Naive thymus-derived CD4-positive, alpha-beta T cell (primary cell): ENCODE results near the gene RPTOR. TPM values are rescaled to one million over a fixed set of nuclear protein-coding genes. Genes with fewer than 3 reads are reported as not detected.

ENCODE experiments used
- ATAC-seq: fragments of 150-1000 bp; cut with Tn5 transposase; 2 replicates; pipeline ENCODE4 v1.10.0; 2021; ENCODE audit warnings: mild to moderate bottlenecking, moderate library complexity
- CTCF ChIA-PET: fragments of 350-600 bp; sonication (Branson Sonifier 250); formaldehyde crosslinking; loops from one replicate; lab custom pipeline; 2021; ENCODE audit warnings: antibody characterized with exemption; lab: Charles Lee
- POLR2A ChIA-PET: fragments of 350-600 bp; sonication (Branson Sonifier 250); formaldehyde crosslinking; loops from one replicate; lab custom pipeline; 2021; ENCODE audit warnings: antibody characterized with exemption, inconsistent platforms; lab: Charles Lee
- DNase-seq, 9 donors: peaks; one replicate each; pipeline versions ENCODE4 v3.0.0 to v3.0.0-alpha.2; 2020 to 2022; ENCODE audit warnings: mixed read lengths in 1 of 9
- H3K27ac ChIP-seq: one replicate; pipeline ENCODE4 v1.7.0; 2013; ENCODE audit warnings: mild to moderate bottlenecking, low read depth, low read length, moderate library complexity
- H3K27me3 ChIP-seq, 2 donors: one replicate each; pipeline ENCODE4 v1.7.0; 2013; ENCODE audit warnings: low read length in 2 of 2, mild to moderate bottlenecking in 2 of 2, moderate library complexity in 2 of 2; ENCODE audit not compliant: control insufficient read depth in 2 of 2, insufficient read depth in 2 of 2
- H3K36me3 ChIP-seq, 3 experiments: 1 replicate in 2 of 3; 2 replicates in 1 of 3; pipeline ENCODE4 v1.7.0; 2013; ENCODE audit warnings: low read length in 3 of 3, mild to moderate bottlenecking in 3 of 3, moderate library complexity in 1 of 3; ENCODE audit not compliant: insufficient read depth in 3 of 3, control insufficient read depth in 2 of 3
- H3K4me1 ChIP-seq, 2 donors: one replicate each; pipeline ENCODE4 v1.7.0; 2013; ENCODE audit warnings: low read length in 2 of 2, mild to moderate bottlenecking in 2 of 2, moderate library complexity in 1 of 2; ENCODE audit not compliant: control insufficient read depth in 2 of 2, insufficient read depth in 2 of 2
- H3K4me3 ChIP-seq: 2 replicates; pipeline ENCODE4 v1.7.0; 2013; ENCODE audit warnings: mild to moderate bottlenecking, low read length
- H3K9me3 ChIP-seq, 3 experiments: 1 replicate in 2 of 3; 2 replicates in 1 of 3; pipeline ENCODE4 v1.7.0; 2013; ENCODE audit warnings: low read length in 3 of 3; ENCODE audit not compliant: control insufficient read depth in 2 of 3
- H3K27ac Mint-ChIP-seq, 9 donors: one replicate each; pipeline ENCODE4 v1.8.0; 2020 to 2022; ENCODE audit warnings: mixed read lengths in 9 of 9, mild to moderate bottlenecking in 8 of 9, moderate library complexity in 5 of 9, inconsistent platforms in 2 of 9
- H3K27me3 Mint-ChIP-seq, 5 donors: one replicate each; pipeline ENCODE4 v1.8.0; 2021 to 2022; ENCODE audit warnings: mixed read lengths in 5 of 5, mild to moderate bottlenecking in 1 of 5
- H3K36me3 Mint-ChIP-seq, 5 donors: one replicate each; pipeline ENCODE4 v1.8.0; 2020 to 2022; ENCODE audit warnings: mixed read lengths in 5 of 5, mild to moderate bottlenecking in 3 of 5, inconsistent platforms in 1 of 5
- H3K4me1 Mint-ChIP-seq, 7 donors: one replicate each; pipeline ENCODE4 v1.8.0; 2020 to 2022; ENCODE audit warnings: mixed read lengths in 7 of 7, mild to moderate bottlenecking in 3 of 7, inconsistent platforms in 1 of 7
- H3K4me3 Mint-ChIP-seq, 10 donors: one replicate each; pipeline ENCODE4 v1.8.0; 2020 to 2022; ENCODE audit warnings: mild to moderate bottlenecking in 10 of 10, mixed read lengths in 10 of 10, moderate library complexity in 6 of 10, inconsistent platforms in 2 of 10
- H3K9me3 Mint-ChIP-seq, 11 donors: one replicate each; pipeline ENCODE4 v1.8.0; 2020 to 2022; ENCODE audit warnings: mixed read lengths in 11 of 11, mild to moderate bottlenecking in 4 of 11, inconsistent platforms in 1 of 11, moderate library complexity in 1 of 11
- intact Hi-C, 2 donors: fragments of 100-400 bp; cut with micrococcal nuclease; formaldehyde crosslinking; loops; one replicate each; pipeline ENCODE4 v1.15.1; 2023
- polyA plus RNA-seq, 2 donors: library from polyadenylated mRNA; unstranded; fragments of 300-500 nt; fragmentation: Illumina TruSeq; gene quantifications; one replicate each; pipeline ENCODE4 v1.2.3, GENCODE V29; 2021
- total RNA-seq, 6 experiments: library from RNA in 5 of 6; stranded (reverse) in 5 of 6; gene quantifications; 1 replicate in 5 of 6; 2 replicates in 1 of 6; pipeline ENCODE4 v1.2.3 and lab custom pipeline; 2021 to 2026

RPTOR gene
- total and polyA plus RNA-seq, 7 experiments from 2014 or later, result 10.9 to 89.8 (median 59.9) TPM

DNA sequence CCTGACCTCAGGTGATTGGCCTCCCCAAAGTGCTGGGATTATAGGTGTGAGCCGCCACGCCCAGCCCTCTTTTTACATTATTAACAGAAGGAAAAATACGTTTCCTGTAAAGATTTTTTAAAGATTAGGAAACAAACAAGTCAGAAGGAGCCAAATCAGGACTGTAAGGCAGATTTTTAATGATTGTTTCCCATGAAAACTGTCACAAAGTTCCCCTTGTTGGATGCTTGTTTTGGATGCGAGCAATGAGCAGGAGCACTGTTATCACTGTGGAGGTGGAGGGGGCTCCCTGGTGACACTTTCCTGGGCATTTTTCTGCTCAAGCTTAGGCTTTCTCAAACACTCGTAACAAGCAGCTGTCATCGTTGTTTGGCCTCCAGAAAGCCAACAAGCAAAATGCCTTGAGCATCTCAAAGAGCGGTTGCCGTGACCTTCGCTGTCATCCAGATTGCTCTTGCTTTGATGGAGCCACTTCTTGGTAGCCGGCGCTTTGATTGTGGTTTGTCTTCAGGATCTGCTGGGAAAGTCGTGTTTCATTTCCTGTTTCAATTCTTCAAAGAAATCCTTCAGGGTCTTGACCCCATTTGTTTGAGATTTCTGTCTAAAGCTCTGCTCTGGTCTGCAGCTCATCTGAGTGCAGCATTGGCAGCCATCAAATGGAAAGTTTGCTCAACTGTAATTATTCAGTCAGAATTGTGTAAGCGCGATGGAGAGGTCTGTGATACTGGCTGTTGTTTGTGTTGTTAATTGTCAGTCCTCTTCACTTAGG is 128.7 kb downstream of the RPTOR start:
- peaks cover 43 to 90% (median 81%) of the 10 kb centered on the region in 7 donors for H3K4me1 Mint-ChIP-seq
- no peaks in the 10 kb centered on the region for H3K27me3 Mint-ChIP-seq
- peaks cover 4 to 43% (median 21%) of the 10 kb centered on the region in 5 donors for H3K36me3 Mint-ChIP-seq
- intact Hi-C loops, result no loop called here
- no peaks in the 10 kb centered on the region for H3K9me3 ChIP-seq
- no peak overlapping the region for H3K4me3 ChIP-seq
- no peaks in the 10 kb centered on the region for H3K36me3 ChIP-seq
- ChIA-PET POLR2A (interaction anchor here (0.5 to 0.9 kb wide), 2 partner anchors 28 to 108 kb away, joined by 3 read pairs; no protein-coding TSS in a partner anchor), CTCF (no interaction called here)
- no peak overlapping the region for H3K27ac ChIP-seq
- peaks cover 11 to 21% of the 10 kb centered on the region in 2 donors for H3K4me1 ChIP-seq
- H3K9me3 Mint-ChIP-seq, result no peaks in the 10 kb centered on the region
- H3K4me3 Mint-ChIP-seq, result peak overlapping the region; percentile 6 to 86 (median 72)
- peak in 2 of 9 donors; percentile 22 to 23 for DNase-seq
- H3K27me3 ChIP-seq, result no peaks in the 10 kb centered on the region
- no peak for ATAC-seq
- peak overlapping the region; percentile 2 to 92 (median 80) for H3K27ac Mint-ChIP-seq

- Mint-ChIP-seq H3K27ac (peak overlapping the region in 5 of 9 donors; percentile 2 to 93 (median 58)), H3K27me3 (no peaks in the 10 kb centered on the region), H3K9me3 (no peaks in the 10 kb centered on the region), H3K4me1 (peaks cover 51 to 90% (median 82%) of the 10 kb centered on the region in 7 donors), H3K36me3 (peaks cover 0 to 38% (median 21%) of the 10 kb centered on the region in 5 donors), H3K4me3 (peak overlapping the region in 2 of 10 donors; percentile 31 to 40)
- Histone ChIP-seq H3K4me1 (peaks cover 4 to 23% of the 10 kb centered on the region in 2 donors), H3K36me3 (no peaks in the 10 kb centered on the region), H3K9me3 (no peaks in the 10 kb centered on the region), H3K27me3 (no peaks in the 10 kb centered on the region), H3K27ac (no peak overlapping the region), H3K4me3 (no peak overlapping the region)
- DNase-seq, result no peak
- ChIA-PET POLR2A (interaction anchor here (1.4 kb wide), 1 partner anchor 12 kb away, joined by 4 read pairs; no protein-coding TSS in a partner anchor), CTCF (no interaction called here)
- ATAC-seq, result no peak
- intact Hi-C loops, result loop anchor here in 1 of 2 donors (5.0 kb wide), 1 partner anchor 57 kb away; no protein-coding TSS in a partner anchor
Measured at GRCh38 chr17:80675438-80676095, 130.9 kb downstream of the RPTOR start.

- Mint-ChIP-seq H3K4me1 (peaks cover 51 to 90% (median 81%) of the 10 kb centered on the region in 7 donors), H3K27me3 (no peaks in the 10 kb centered on the region), H3K36me3 (peaks cover 0 to 33% (median 19%) of the 10 kb centered on the region in 5 donors), H3K27ac (peak overlapping the region in 4 of 9 donors; percentile 2 to 93 (median 72)), H3K9me3 (no peaks in the 10 kb centered on the region), H3K4me3 (peak overlapping the region in 2 of 10 donors; percentile 31 to 40)
- POLR2A ChIA-PET, result interaction anchor here (1.4 kb wide), 1 partner anchor 13 kb away, joined by 4 read pairs; no protein-coding TSS in a partner anchor
- no peak for ATAC-seq
- Histone ChIP-seq H3K27ac (no peak overlapping the region), H3K27me3 (no peaks in the 10 kb centered on the region), H3K36me3 (no peaks in the 10 kb centered on the region), H3K4me3 (no peak overlapping the region), H3K4me1 (peaks cover 4 to 23% of the 10 kb centered on the region in 2 donors), H3K9me3 (no peaks in the 10 kb centered on the region)
- intact Hi-C loops, result loop anchor here in 1 of 2 donors (5.0 kb wide), 1 partner anchor 56 kb away; no protein-coding TSS in a partner anchor
- CTCF ChIA-PET, result interaction anchor here (1.0 kb wide), 1 partner anchor 21 kb away, joined by 3 read pairs; no protein-coding TSS in a partner anchor
- DNase-seq, result no peak
Measured at GRCh38 chr17:80676096-80676466, 131.4 kb downstream of the RPTOR start.

- no peak overlapping the region for H3K27ac ChIP-seq
- no peaks in the 10 kb centered on the region for H3K36me3 ChIP-seq
- Mint-ChIP-seq H3K4me1 (peaks cover 49 to 87% (median 76%) of the 10 kb centered on the region in 7 donors), H3K27ac (peak overlapping the region in 3 of 9 donors; percentile 89 to 93 (median 89)), H3K4me3 (no peak overlapping the region), H3K27me3 (no peaks in the 10 kb centered on the region), H3K9me3 (no peaks in the 10 kb centered on the region), H3K36me3 (peaks cover 0 to 29% (median 14%) of the 10 kb centered on the region in 5 donors)
- DNase-seq (no peak), ATAC-seq (no peak)
- intact Hi-C loops, result loop anchor here in 1 of 2 donors (5.0 kb wide), 1 partner anchor 56 kb away; no protein-coding TSS in a partner anchor
- H3K27me3 ChIP-seq, result no peaks in the 10 kb centered on the region
- H3K4me3 ChIP-seq, result no peak overlapping the region
- H3K9me3 ChIP-seq, result no peaks in the 10 kb centered on the region
- CTCF ChIA-PET, result interaction anchor here (1.0 kb wide), 1 partner anchor 22 kb away, joined by 3 read pairs; no protein-coding TSS in a partner anchor
- POLR2A ChIA-PET, result interaction anchor here (1.4 kb wide), 1 partner anchor 13 kb away, joined by 4 read pairs; no protein-coding TSS in a partner anchor
- peaks cover 4 to 23% of the 10 kb centered on the region in 2 donors for H3K4me1 ChIP-seq
Measured at GRCh38 chr17:80676564-80676963, 131.9 kb downstream of the RPTOR start.

GRCh38 chr17:80677214-80677756 is 132.6 kb downstream of the RPTOR start:
- Histone ChIP-seq H3K36me3 (no peaks in the 10 kb centered on the region), H3K27me3 (no peaks in the 10 kb centered on the region), H3K4me3 (no peak overlapping the region), H3K4me1 (peaks cover 4 to 23% of the 10 kb centered on the region in 2 donors), H3K27ac (no peak overlapping the region), H3K9me3 (no peaks in the 10 kb centered on the region)
- no peak for ATAC-seq
- H3K36me3 Mint-ChIP-seq, result peaks cover 0 to 26% (median 13%) of the 10 kb centered on the region in 5 donors
- CTCF ChIA-PET, result interaction anchor here (1.0 kb wide), 1 partner anchor 22 kb away, joined by 3 read pairs; no protein-coding TSS in a partner anchor
- peak overlapping the region in 4 of 10 donors; percentile 20 to 86 (median 50) for H3K4me3 Mint-ChIP-seq
- no peaks in the 10 kb centered on the region for H3K27me3 Mint-ChIP-seq
- intact Hi-C loops, result loop anchor here in 1 of 2 donors (5.0 kb wide), 1 partner anchor 55 kb away; no protein-coding TSS in a partner anchor
- H3K9me3 Mint-ChIP-seq, result no peaks in the 10 kb centered on the region
- peaks cover 51 to 84% (median 73%) of the 10 kb centered on the region in 7 donors for H3K4me1 Mint-ChIP-seq
- H3K27ac Mint-ChIP-seq, result peak overlapping the region in 8 of 9 donors; percentile 59 to 93 (median 88)
- DNase-seq, result no peak
- POLR2A ChIA-PET, result interaction anchor here (1.4 kb wide), 1 partner anchor 14 kb away, joined by 4 read pairs; no protein-coding TSS in a partner anchor
